GM12878 (cell line): Measurements from ENCODE around the gene SHC4. TPM values are rescaled to one million over a fixed set of nuclear protein-coding genes. Genes with fewer than 3 reads are reported as not detected.
A peak's percentile ranks its signal among the peaks of the same experiment; 100 is the strongest.

Experiments used
- ATAC-seq: fragments of 200-7000 bp; cut with Tn5 transposase; 3 replicates; pipeline ENCODE4 v1.9.1; 2020; ENCODE audit warnings: mild to moderate bottlenecking, moderate library complexity
- BruUV-seq: library from RNA; stranded (reverse); fragments of 400-500 nt; replicated peaks from 2 replicates; lab custom pipeline; 2021; lab: Mats Ljungman, UMichigan
- CTCF ChIA-PET: fragments of 300-600 bp; sonication (Branson Sonifier 250); formaldehyde crosslinking; extraction: SDS; loops from one replicate; lab custom pipeline; 2021; ENCODE audit warnings: inconsistent platforms; lab: Yijun Ruan, JAX
- POLR2A ChIA-PET: fragments of 350-600 bp; formaldehyde crosslinking; extraction: SDS; loops from one replicate; lab custom pipeline; 2021; ENCODE audit warnings: inconsistent platforms; lab: Charles Lee
- RAD21 ChIA-PET: fragments of 300-600 bp; sonication (Branson Sonifier 250); formaldehyde crosslinking; loops from one replicate; lab custom pipeline; 2023; ENCODE audit warnings: antibody characterized with exemption; ENCODE audit not compliant: unreplicated experiment; lab: Charles Lee
- SMC1A ChIA-PET: fragments of 300-600 bp; sonication (Branson Sonifier 250); formaldehyde crosslinking; loops from one replicate; lab custom pipeline; 2023; ENCODE audit not compliant: unreplicated experiment, uncharacterized antibody; lab: Charles Lee
- DNase-seq: peaks from one replicate; pipeline ENCODE4 v3.0.0-alpha.2; 2011; ENCODE audit warnings: low read depth, low spot score
- FAIRE-seq: peaks from 3 replicates; lab custom pipeline; 2011; peaks lifted over from hg19 to GRCh38; lab: Jason Lieb, UNC
- H2AFZ ChIP-seq: 2 replicates; pipeline ENCODE4 v1.6.0; 2011; ENCODE audit warnings: low read depth, low read length, control low read depth; ENCODE audit not compliant: control insufficient read depth
- H3K27ac ChIP-seq: 2 replicates; pipeline ENCODE4 v1.5.1; 2011; ENCODE audit warnings: control low read depth; ENCODE audit not compliant: control insufficient read depth, insufficient read depth
- H3K27me3 ChIP-seq, 2 experiments: replicated peaks in 1 of 2; 2 replicates each; pipeline versions ENCODE4 v1.6.0 to v1.6.1; 2011; ENCODE audit warnings: low read length in 1 of 2; ENCODE audit not compliant: control insufficient read depth in 2 of 2, insufficient read depth in 2 of 2
- H3K36me3 ChIP-seq, 2 experiments: 2 replicates each; pipeline ENCODE4 v1.5.1; 2011; ENCODE audit warnings: low read length in 1 of 2; ENCODE audit not compliant: control insufficient read depth in 2 of 2, insufficient read depth in 2 of 2
- H3K4me1 ChIP-seq: 2 replicates; pipeline ENCODE4 v1.6.1; 2011; ENCODE audit warnings: mild to moderate bottlenecking, low read length, moderate library complexity, mixed read lengths; ENCODE audit not compliant: control insufficient read depth, insufficient read depth
- H3K4me2 ChIP-seq: 2 replicates; pipeline ENCODE4 v1.6.0; 2011; ENCODE audit warnings: control low read depth; ENCODE audit not compliant: control insufficient read depth, insufficient read depth
- H3K4me3 ChIP-seq: fragments of 200-600 bp; sonication (generic); 2 replicates; pipeline ENCODE4 v1.5.1; 2016
- H3K79me2 ChIP-seq: 2 replicates; pipeline ENCODE4 v1.6.0; 2011; ENCODE audit warnings: low read length; ENCODE audit not compliant: control insufficient read depth, insufficient read depth
- H3K9ac ChIP-seq: 2 replicates; pipeline ENCODE4 v1.8.0; 2011; ENCODE audit warnings: low read length, control low read depth, mixed read lengths; ENCODE audit not compliant: control insufficient read depth, insufficient read depth
- H3K9me3 ChIP-seq: replicated peaks from 3 replicates; pipeline ENCODE4 v1.5.1; 2011; ENCODE audit warnings: mild to moderate bottlenecking, low read length; ENCODE audit not compliant: control insufficient read depth, insufficient read depth
- H4K20me1 ChIP-seq: 2 replicates; pipeline ENCODE4 v1.6.0; 2011; ENCODE audit not compliant: control insufficient read depth, insufficient read depth
- ASH2L ChIP-seq: fragments of 300-600, 200-600 bp; sonication (generic); IDR thresholded peaks from 2 replicates; pipeline ENCODE4 v1.6.1; 2017; ENCODE audit warnings: low read depth, mild to moderate bottlenecking, borderline replicate concordance
- EP300 ChIP-seq, 2 experiments: fragments of 150-350 bp in 1 of 2; IDR thresholded peaks; 2 replicates each; pipeline ENCODE4 v1.6.1; 2011 to 2012; ENCODE audit warnings: low read depth in 2 of 2, low read length in 2 of 2, borderline replicate concordance in 1 of 2, improper control_type of control experiment in 1 of 2, inconsistent platforms in 1 of 2; ENCODE audit not compliant: control insufficient read depth in 1 of 2
- IKZF2 ChIP-seq, 2 experiments: fragments of 450-650 bp; IDR thresholded peaks; 2 replicates each; pipeline ENCODE4 v1.6.1; 2017; ENCODE audit warnings: mild to moderate bottlenecking in 2 of 2, moderate library complexity in 2 of 2
- NFYA ChIP-seq: IDR thresholded peaks from 2 replicates; pipeline ENCODE4 v1.6.1; 2011; ENCODE audit warnings: low read depth, mild to moderate bottlenecking, low read length, improper control_type of control experiment, borderline replicate concordance
- NR2F1 ChIP-seq: fragments of 450-650 bp; conservative IDR thresholded peaks from 2 replicates; pipeline ENCODE4 v1.6.1; 2017; ENCODE audit warnings: mild to moderate bottlenecking
- YBX1 ChIP-seq: fragments of 450-650 bp; IDR thresholded peaks from 2 replicates; pipeline ENCODE4 v1.6.1; 2016; ENCODE audit warnings: antibody characterized with exemption
- WGBS: methylation state at CpG from one replicate; pipeline ENCODE4 v1.1.6; 2016; ENCODE audit warnings: low lambda C conversion rate; ENCODE audit not compliant: insufficient replicate concordance, insufficient coverage; ENCODE audit errors: missing lambda C conversion rate; 5-methylcytosine and 5-hydroxymethylcytosine counted together
- in situ Hi-C: fragments of 300-500 bp; cut with MboI; formaldehyde crosslinking; loops from 9 replicates; pipeline ENCODE4 v1.14.3; 2018; ENCODE audit warnings: mixed read lengths
- intact Hi-C: fragments of 100-400 bp; cut with micrococcal nuclease; formaldehyde crosslinking; loops from one replicate; pipeline ENCODE4 v1.14.2; 2022; ENCODE audit not compliant: unreplicated experiment
- polyA plus RNA-seq, 11 experiments: library from polyadenylated mRNA; depleted of rRNA in 4 of 11; unstranded in 6 of 11; stranded (reverse) in 5 of 11; fragments of >200 nt; fragmentation: Nextera tagmentation in 4 of 11; fragmentation: Illumina TruSeq in 1 of 11; extraction: Ambion mirVana in 4 of 11; extraction: Trizol in 1 of 11; gene quantifications; 1 replicate in 1 of 11; 2 replicates in 10 of 11; pipeline versions ENCODE4 v1.2.1 to v1.2.3, GENCODE V29; 2011 to 2016; ENCODE audit warnings: inconsistent platforms in 2 of 11, missing spikeins in 2 of 11, low read depth in 1 of 11
- total RNA-seq, 4 experiments: library from RNA; depleted of rRNA in 3 of 4; stranded (reverse); fragments of >200 nt in 3 of 4; fragmentation: Illumina TruSeq in 1 of 4; extraction: Trizol in 1 of 4; gene quantifications; 2 replicates each; pipeline versions ENCODE4 v1.2.1 to v1.2.3, GENCODE V29; 2013 to 2021
- TF ChIP-seq, protein P1 (sequence below): fragments of 150-350 bp; IDR thresholded peaks from 2 replicates; pipeline ENCODE4 v1.6.1; 2014; ENCODE audit warnings: mild to moderate bottlenecking, low read depth, low read length

SHC4 gene
- total and polyA plus RNA-seq, 10 of the 15 experiments (the other 5 are each of a cell fraction or from before 2014, with no cell fraction given): 0.04 to 0.87 (median 0.14) TPM

DNA sequence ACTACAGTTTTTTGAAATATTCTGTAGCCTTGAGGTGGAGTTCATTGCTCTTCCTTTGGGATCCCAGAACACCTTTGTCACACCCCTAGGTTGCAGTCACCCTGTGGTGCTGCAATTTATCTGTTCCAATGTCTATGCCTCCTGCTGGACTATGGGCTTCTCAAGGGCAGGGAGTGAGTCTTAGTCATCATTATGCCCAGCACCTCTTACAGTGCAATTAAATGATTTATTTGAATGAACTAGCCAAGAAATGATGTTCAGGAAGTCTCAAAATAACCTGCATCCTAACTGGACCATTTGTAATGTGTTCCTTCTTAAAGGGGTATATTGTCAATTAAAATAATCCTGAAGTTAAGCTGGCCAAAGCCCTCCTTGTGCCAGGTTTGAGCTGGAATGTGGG, 28.5 kb downstream of the SHC4 start (continued):
- TF ChIP-seq, protein P1, sequence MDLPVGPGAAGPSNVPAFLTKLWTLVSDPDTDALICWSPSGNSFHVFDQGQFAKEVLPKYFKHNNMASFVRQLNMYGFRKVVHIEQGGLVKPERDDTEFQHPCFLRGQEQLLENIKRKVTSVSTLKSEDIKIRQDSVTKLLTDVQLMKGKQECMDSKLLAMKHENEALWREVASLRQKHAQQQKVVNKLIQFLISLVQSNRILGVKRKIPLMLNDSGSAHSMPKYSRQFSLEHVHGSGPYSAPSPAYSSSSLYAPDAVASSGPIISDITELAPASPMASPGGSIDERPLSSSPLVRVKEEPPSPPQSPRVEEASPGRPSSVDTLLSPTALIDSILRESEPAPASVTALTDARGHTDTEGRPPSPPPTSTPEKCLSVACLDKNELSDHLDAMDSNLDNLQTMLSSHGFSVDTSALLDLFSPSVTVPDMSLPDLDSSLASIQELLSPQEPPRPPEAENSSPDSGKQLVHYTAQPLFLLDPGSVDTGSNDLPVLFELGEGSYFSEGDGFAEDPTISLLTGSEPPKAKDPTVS: no peak
- TF ChIP-seq, all 136 proteins: peak for 0

- intact Hi-C loops (no loop called here), in situ Hi-C loops (no loop called here)
- ChIA-PET RAD21 (no interaction called here), SMC1A (interaction anchor here (3.3 kb wide), 1 partner anchor 9 kb away, joined by 13 read pairs; no protein-coding TSS in a partner anchor), CTCF (interaction anchor here (1.4 kb wide), 1 partner anchor 45 kb away, joined by 4 read pairs; no protein-coding TSS in a partner anchor), POLR2A (no interaction called here)
- Histone ChIP-seq H3K4me2 (no peak overlapping the region), H3K9me3 (no peaks in the 10 kb centered on the region), H3K79me2 (no peaks in the 10 kb centered on the region), H3K4me3 (no peak overlapping the region), H2AFZ (no peak overlapping the region), H3K9ac (no peak overlapping the region), H3K27me3 (no peaks in the 10 kb centered on the region), H3K4me1 (no peaks in the 10 kb centered on the region), H3K36me3 (no peaks in the 10 kb centered on the region), H3K27ac (no peak overlapping the region), H4K20me1 (no peaks in the 10 kb centered on the region)
- WGBS: 47% methylated on average over 4 of the region's 4 CpGs
- peak; percentile 73 for ATAC-seq
- no peak for DNase-seq
- TF ChIP-seq EP300 (IDR thresholded peaks at IDR 0.05; ENCODE audit: borderline replicate concordance in 1 of 2, control insufficient read depth in 1 of 2, low read depth in 2 of 2, low read length in 2 of 2) (no peak), IKZF2 (IDR thresholded peaks at IDR 0.05) (peak; percentile 35 to 42; a peak in 2 of 4 replicates), YBX1 (no peak), NR2F1 (0 out of 2 replicates have a peak, but pooled peaks have one; percentile 21), ASH2L (no peak), NFYA (no peak)
- BruUV-seq: no TSS peak
- peak; percentile 27 for FAIRE-seq
Measured at GRCh38 chr15:48930735-48931134, 33.0 kb downstream of the SHC4 start.
